HL-60 (cell line): ENCODE data around the gene PDE11A.

Experiments used
- CTCF ChIP-seq: IDR thresholded peaks from one replicate; pipeline ENCODE4 v1.5.1; 2011; ENCODE audit warnings: low read length, control low read depth, inconsistent platforms; ENCODE audit not compliant: insufficient read depth
- POLR2AphosphoS5 ChIP-seq: IDR thresholded peaks from 2 replicates; pipeline ENCODE4 v1.6.1; 2012; ENCODE audit warnings: low read depth

DNA sequence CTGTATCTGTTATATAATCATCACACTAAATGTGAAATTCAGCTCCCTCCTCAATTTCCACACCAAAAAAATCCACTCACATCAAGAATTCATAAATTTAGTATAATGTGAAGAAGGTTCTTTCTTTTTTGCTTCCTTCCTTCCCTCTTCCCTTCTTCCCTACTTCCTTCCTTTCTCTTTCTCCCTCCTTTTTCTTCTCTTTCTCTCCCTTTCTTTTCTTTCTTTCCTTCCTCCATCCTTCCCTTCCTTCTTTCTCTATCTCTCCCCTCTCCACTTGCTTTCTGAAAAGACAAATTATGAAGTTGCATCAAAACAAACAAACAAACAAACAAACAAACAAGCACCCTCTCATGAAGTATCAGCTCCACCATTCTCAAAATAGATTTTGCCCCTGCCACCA is 290.0 kb downstream of the PDE11A start:
- TF ChIP-seq CTCF: no peak
- TF ChIP-seq POLR2AphosphoS5: no peak
